MM.1S (cell line): Measurements from ENCODE around the gene CYP2A6.
"Not testable (repeated sequence)": the region's sequence is repeated elsewhere in the genome, so short reads cannot be mapped to it uniquely, and the experiment has no call there.

Source experiments
- DNase-seq: peaks from one replicate; pipeline ENCODE4 v3.0.0-alpha.2; 2015
- H2AFZ ChIP-seq: fragments of 300-600 bp; sonication (generic); 2 replicates; pipeline ENCODE4 v1.6.0; 2016; ENCODE audit warnings: antibody characterized with exemption, low read length
- H3F3A ChIP-seq: fragments of 300-600 bp; sonication (generic); 2 replicates; pipeline ENCODE4 v1.6.1; 2016; ENCODE audit warnings: mild to moderate bottlenecking, antibody characterized with exemption, low read length, moderate library complexity, mixed read lengths; ENCODE audit not compliant: insufficient read depth
- H3K27ac ChIP-seq: fragments of 300-600 bp; sonication (generic); 2 replicates; pipeline ENCODE4 v1.5.1; 2016; ENCODE audit warnings: mild to moderate bottlenecking, low read length
- H3K27me3 ChIP-seq: fragments of 300-600 bp; sonication (generic); replicated peaks from 2 replicates; pipeline ENCODE4 v1.6.0; 2016; ENCODE audit warnings: low read length; ENCODE audit not compliant: insufficient read depth
- H3K36me3 ChIP-seq: fragments of 300-600 bp; sonication (generic); replicated peaks from 2 replicates; pipeline ENCODE4 v1.6.1; 2016; ENCODE audit warnings: mild to moderate bottlenecking, low read length, mixed read lengths; ENCODE audit not compliant: insufficient read depth
- H3K4me1 ChIP-seq: fragments of 300-600 bp; sonication (generic); 2 replicates; pipeline ENCODE4 v1.6.1; 2016; ENCODE audit warnings: low read length, mixed read lengths
- H3K4me2 ChIP-seq: fragments of 300-600 bp; sonication (generic); 2 replicates; pipeline ENCODE4 v1.6.0; 2016; ENCODE audit warnings: low read depth, low read length
- H3K4me3 ChIP-seq: fragments of 300-600 bp; sonication (generic); 2 replicates; pipeline ENCODE4 v1.5.1; 2016; ENCODE audit warnings: low read length, mixed read lengths
- H3K79me2 ChIP-seq: fragments of 300-600 bp; sonication (generic); 2 replicates; pipeline ENCODE4 v1.6.1; 2016; ENCODE audit warnings: mixed run types, low read length, mixed read lengths
- H3K9ac ChIP-seq: fragments of 300-600 bp; sonication (generic); 2 replicates; pipeline ENCODE4 v1.6.1; 2016; ENCODE audit warnings: low read length, mixed read lengths
- H3K9me2 ChIP-seq: fragments of 300-600 bp; sonication (generic); replicated peaks from 2 replicates; pipeline ENCODE4 v1.6.1; 2016; ENCODE audit warnings: mild to moderate bottlenecking, low read length, mixed read lengths; ENCODE audit not compliant: insufficient read depth
- H3K9me3 ChIP-seq: fragments of 300-600 bp; sonication (generic); replicated peaks from 2 replicates; pipeline ENCODE4 v1.6.1; 2016; ENCODE audit warnings: mild to moderate bottlenecking, low read length, mixed read lengths; ENCODE audit not compliant: insufficient read depth
- H4K20me1 ChIP-seq: fragments of 300-600 bp; sonication (generic); 2 replicates; pipeline ENCODE4 v1.6.1; 2016; ENCODE audit warnings: mild to moderate bottlenecking, low read length, moderate library complexity, mixed read lengths; ENCODE audit not compliant: insufficient read depth
- EZH2 ChIP-seq: fragments of 300-600 bp; sonication (generic); optimal IDR thresholded peaks from 2 replicates; pipeline ENCODE3; 2017; ENCODE audit warnings: low read depth, mild to moderate bottlenecking, antibody characterized with exemption, low read length, mixed read lengths
- EZH2phosphoT487 ChIP-seq: fragments of 300-600 bp; sonication (generic); IDR thresholded peaks from 2 replicates; pipeline ENCODE4 v1.6.1; 2018; ENCODE audit warnings: antibody characterized with exemption, low read length
- TF ChIP-seq, protein P1 (sequence below): fragments of 300-600 bp; sonication (generic); IDR thresholded peaks from 2 replicates; pipeline ENCODE4 v1.5.1; 2016; ENCODE audit warnings: antibody characterized with exemption, low read length, mixed read lengths

The CYP2A6 gene

DNA sequence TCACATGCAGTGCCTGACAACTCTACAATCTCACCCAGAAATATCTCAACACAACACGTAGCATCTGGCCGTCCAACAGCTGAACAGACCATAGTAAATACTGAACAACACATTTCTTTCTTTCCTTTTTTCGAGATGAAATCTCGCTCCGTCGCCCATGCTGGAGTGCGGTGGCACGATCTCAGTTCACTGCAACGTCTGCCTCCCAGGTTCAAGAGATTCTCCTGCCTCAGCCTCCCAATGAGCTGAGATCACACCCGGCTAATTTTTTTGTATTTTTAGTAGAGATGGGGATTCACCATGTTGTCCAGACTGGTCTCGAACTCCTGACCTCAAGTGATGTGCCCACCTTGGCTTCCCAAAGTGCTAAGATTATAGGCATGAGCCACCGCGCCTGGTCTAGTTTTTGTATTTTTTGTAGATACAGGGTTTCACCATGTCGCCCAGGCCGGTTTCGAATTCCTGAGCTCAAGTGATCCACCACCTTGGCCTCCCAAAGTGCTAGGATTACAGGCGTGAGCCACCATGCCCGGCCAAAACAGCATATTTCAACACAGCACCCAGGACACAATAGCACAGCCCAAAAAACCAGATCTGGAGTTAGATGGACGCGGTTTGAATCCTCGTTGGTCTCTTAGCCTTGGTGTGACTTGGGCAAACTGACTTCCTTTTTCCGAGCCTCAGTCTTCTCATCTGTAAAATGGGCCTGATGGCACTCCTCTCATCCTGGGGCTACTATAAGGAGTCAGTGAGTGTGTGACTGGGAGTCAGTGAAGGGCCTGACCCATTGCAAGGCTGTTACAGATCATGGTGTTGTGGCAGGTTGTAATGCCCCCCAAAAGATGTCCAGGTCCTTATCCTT is 22.6 kb downstream of the CYP2A6 start:
- no peaks in the 10 kb centered on the region for H3K4me1 ChIP-seq
- no peaks in the 10 kb centered on the region for H3K79me2 ChIP-seq
- H3K36me3 ChIP-seq = no peaks in the 10 kb centered on the region
- no peaks in the 10 kb centered on the region for H3F3A ChIP-seq
- no peak overlapping the region for H3K9ac ChIP-seq
- peaks cover 6% of the 10 kb centered on the region; the same call in 1 of the 2 replicates for H3K27me3 ChIP-seq
- no peak overlapping the region for H3K27ac ChIP-seq
- H3K9me2 ChIP-seq = no peaks in the 10 kb centered on the region
- no peak overlapping the region for H3K4me2 ChIP-seq
- no peak for DNase-seq
- no peaks in the 10 kb centered on the region for H4K20me1 ChIP-seq
- H2AFZ ChIP-seq = no peak overlapping the region
- H3K4me3 ChIP-seq = no peak overlapping the region
- H3K9me3 ChIP-seq = no peaks in the 10 kb centered on the region
- TF ChIP-seq EZH2phosphoT487 = no peak
- no peak for TF ChIP-seq EZH2
- TF ChIP-seq, protein P1, sequence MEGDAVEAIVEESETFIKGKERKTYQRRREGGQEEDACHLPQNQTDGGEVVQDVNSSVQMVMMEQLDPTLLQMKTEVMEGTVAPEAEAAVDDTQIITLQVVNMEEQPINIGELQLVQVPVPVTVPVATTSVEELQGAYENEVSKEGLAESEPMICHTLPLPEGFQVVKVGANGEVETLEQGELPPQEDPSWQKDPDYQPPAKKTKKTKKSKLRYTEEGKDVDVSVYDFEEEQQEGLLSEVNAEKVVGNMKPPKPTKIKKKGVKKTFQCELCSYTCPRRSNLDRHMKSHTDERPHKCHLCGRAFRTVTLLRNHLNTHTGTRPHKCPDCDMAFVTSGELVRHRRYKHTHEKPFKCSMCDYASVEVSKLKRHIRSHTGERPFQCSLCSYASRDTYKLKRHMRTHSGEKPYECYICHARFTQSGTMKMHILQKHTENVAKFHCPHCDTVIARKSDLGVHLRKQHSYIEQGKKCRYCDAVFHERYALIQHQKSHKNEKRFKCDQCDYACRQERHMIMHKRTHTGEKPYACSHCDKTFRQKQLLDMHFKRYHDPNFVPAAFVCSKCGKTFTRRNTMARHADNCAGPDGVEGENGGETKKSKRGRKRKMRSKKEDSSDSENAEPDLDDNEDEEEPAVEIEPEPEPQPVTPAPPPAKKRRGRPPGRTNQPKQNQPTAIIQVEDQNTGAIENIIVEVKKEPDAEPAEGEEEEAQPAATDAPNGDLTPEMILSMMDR = no peak

- H4K20me1 ChIP-seq, H3K27ac ChIP-seq, H3K9ac ChIP-seq, H2AFZ ChIP-seq, H3K4me1 ChIP-seq, DNase-seq, H3F3A ChIP-seq, H3K4me2 ChIP-seq, H3K9me3 ChIP-seq, H3K9me2 ChIP-seq, H3K36me3 ChIP-seq, H3K79me2 ChIP-seq, H3K4me3 ChIP-seq, H3K27me3 ChIP-seq: not testable (repeated sequence)
Observed at GRCh38 chr19:40826699-40827385, 23.4 kb downstream of the CYP2A6 start.

- not testable (repeated sequence) for H3K4me3 ChIP-seq, H4K20me1 ChIP-seq, DNase-seq, H3K27me3 ChIP-seq, H3K4me2 ChIP-seq, H3K4me1 ChIP-seq, H3K36me3 ChIP-seq, H2AFZ ChIP-seq, H3K9ac ChIP-seq, H3F3A ChIP-seq, H3K9me3 ChIP-seq, H3K79me2 ChIP-seq, H3K9me2 ChIP-seq, H3K27ac ChIP-seq
Observed at GRCh38 chr19:40826312-40826698, 23.9 kb downstream of the CYP2A6 start.

GRCh38 chr19:40825460-40826095 is 24.7 kb downstream of the CYP2A6 start:
- H3K4me1 ChIP-seq, H4K20me1 ChIP-seq, H3K9ac ChIP-seq, DNase-seq, H3K4me3 ChIP-seq, H3F3A ChIP-seq, H3K27ac ChIP-seq, H2AFZ ChIP-seq, H3K36me3 ChIP-seq, H3K79me2 ChIP-seq, H3K27me3 ChIP-seq, H3K9me3 ChIP-seq, H3K9me2 ChIP-seq, H3K4me2 ChIP-seq: not testable (repeated sequence)

- not testable (repeated sequence) for H3F3A ChIP-seq, H3K4me3 ChIP-seq, H3K9me3 ChIP-seq, H3K9ac ChIP-seq, H3K36me3 ChIP-seq, H3K27ac ChIP-seq, H3K4me2 ChIP-seq, H4K20me1 ChIP-seq, H3K27me3 ChIP-seq, DNase-seq, H2AFZ ChIP-seq, H3K79me2 ChIP-seq, H3K4me1 ChIP-seq, H3K9me2 ChIP-seq
Observed at GRCh38 chr19:40824916-40825315, 25.3 kb downstream of the CYP2A6 start.

DNA sequence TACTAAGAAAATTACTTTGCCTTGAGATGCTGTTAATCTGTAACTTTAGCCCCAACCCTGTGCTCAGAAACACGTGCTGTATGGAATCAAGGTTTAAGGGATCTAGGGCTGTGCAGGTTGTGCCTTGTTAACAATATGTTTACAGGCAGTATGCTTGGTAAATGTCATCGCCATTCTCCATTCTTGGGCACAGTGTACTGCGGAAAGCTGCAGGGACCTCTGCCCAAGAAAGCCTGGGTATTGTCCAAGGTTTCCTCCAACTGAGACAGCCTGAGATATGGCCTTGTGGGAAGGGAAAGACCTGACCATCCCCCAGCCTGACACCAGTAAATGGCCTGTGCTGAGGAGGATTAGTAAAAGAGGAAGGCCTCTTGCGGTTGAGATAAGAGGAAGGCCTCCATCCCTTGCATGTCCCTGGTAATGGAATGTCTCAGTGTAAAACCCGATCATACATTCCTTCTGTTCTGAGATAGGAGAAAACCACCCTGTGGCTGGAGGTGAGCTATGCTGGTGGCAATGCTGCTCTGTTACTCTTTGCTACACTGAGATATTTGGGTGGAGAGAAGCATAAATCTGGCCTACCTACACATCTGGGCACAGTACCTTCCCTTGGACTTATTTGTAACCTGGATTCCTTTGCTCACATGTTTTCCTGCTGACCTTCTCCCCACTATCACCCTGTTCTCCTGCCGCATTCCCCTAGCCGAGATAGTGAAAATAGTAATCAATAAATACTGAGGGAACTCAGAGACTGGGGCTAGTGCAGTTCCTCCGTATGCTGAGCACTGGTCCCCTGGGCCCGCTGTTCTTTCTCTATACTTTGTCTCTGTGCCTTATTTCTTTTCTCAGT is 27.3 kb downstream of the CYP2A6 start:
- not testable (repeated sequence) for H4K20me1 ChIP-seq, H3K9me2 ChIP-seq, H3K27me3 ChIP-seq, H3K36me3 ChIP-seq, H3K9me3 ChIP-seq, H2AFZ ChIP-seq, DNase-seq, H3F3A ChIP-seq, H3K79me2 ChIP-seq, H3K4me2 ChIP-seq, H3K4me3 ChIP-seq, H3K27ac ChIP-seq, H3K4me1 ChIP-seq, H3K9ac ChIP-seq
